HepG2 (cell line): Measurements from ENCODE around the gene FOXD3. TPM values are rescaled to one million over a fixed set of nuclear protein-coding genes. Genes with fewer than 3 reads are reported as not detected.

ENCODE experiments used
- ADNP ChIP-seq: sonication (generic); formaldehyde crosslinking; IDR thresholded peaks from 2 replicates; pipeline ENCODE4 v1.4.0; 2020; ENCODE audit warnings: missing genetic modification reagents
- ATF1 ChIP-seq: IDR thresholded peaks from 2 replicates; pipeline ENCODE4 v1.6.1; 2016; ENCODE audit warnings: mild to moderate bottlenecking, control low read depth
- CENPX ChIP-seq: sonication (generic); formaldehyde crosslinking; IDR thresholded peaks from 2 replicates; pipeline ENCODE4 v1.9.0; 2021; ENCODE audit warnings: mild to moderate bottlenecking, missing genetic modification reagents, moderate library complexity
- EZH2 ChIP-seq: conservative IDR thresholded peaks from 2 replicates; pipeline ENCODE4 v1.6.1; 2012; ENCODE audit warnings: mild to moderate bottlenecking, low read depth, low read length, moderate library complexity
- FOXK2 ChIP-seq: fragments of 450-650 bp; IDR thresholded peaks from 2 replicates; pipeline ENCODE4 v1.6.1; 2016
- GMEB1 ChIP-seq: sonication (generic); formaldehyde crosslinking; IDR thresholded peaks from 2 replicates; pipeline ENCODE4 v1.5.1; 2020; ENCODE audit warnings: missing genetic modification reagents, mild to moderate bottlenecking, borderline replicate concordance
- HNRNPH1 ChIP-seq: fragments of 200-400 bp; formaldehyde crosslinking; optimal IDR thresholded peaks from 2 replicates; pipeline ENCODE3; 2017; ENCODE audit warnings: mild to moderate bottlenecking, low read depth, low read length
- KAT7 ChIP-seq: IDR thresholded peaks from 2 replicates; pipeline ENCODE4 v1.6.1; 2018; ENCODE audit warnings: borderline replicate concordance, missing compliant biosample characterization
- MTA3 ChIP-seq: sonication (generic); formaldehyde crosslinking; IDR thresholded peaks from 2 replicates; pipeline ENCODE4 v1.4.0; 2020; ENCODE audit warnings: missing genetic modification reagents
- MXD3 ChIP-seq: IDR thresholded peaks from 2 replicates; pipeline ENCODE4 v1.6.1; 2016; ENCODE audit warnings: mild to moderate bottlenecking, missing biosample characterization, missing genetic modification reagents
- MZF1 ChIP-seq: sonication (generic); formaldehyde crosslinking; IDR thresholded peaks from 2 replicates; pipeline ENCODE4 v1.8.1; 2023; ENCODE audit warnings: mild to moderate bottlenecking, missing genetic modification reagents, borderline replicate concordance
- NR2C2 ChIP-seq: sonication (generic); formaldehyde crosslinking; IDR thresholded peaks from 2 replicates; pipeline ENCODE4 v1.4.0; 2020; ENCODE audit warnings: missing genetic modification reagents, mild to moderate bottlenecking, moderate library complexity, borderline replicate concordance
- PCBP2 ChIP-seq: fragments of 200-400 bp; formaldehyde crosslinking; optimal IDR thresholded peaks from 2 replicates; pipeline ENCODE3; 2018; ENCODE audit warnings: low read length, low read depth; ENCODE audit not compliant: poor library complexity, severe bottlenecking
- POGK ChIP-seq: sonication (generic); formaldehyde crosslinking; conservative IDR thresholded peaks from 2 replicates; pipeline ENCODE4 v1.8.0; 2022; ENCODE audit warnings: mild to moderate bottlenecking, moderate library complexity, missing genetic modification reagents
- PRDM15 ChIP-seq: sonication (generic); formaldehyde crosslinking; IDR thresholded peaks from 2 replicates; pipeline ENCODE4 v1.4.0; 2020; ENCODE audit warnings: missing genetic modification reagents
- SRSF4 ChIP-seq: fragments of 200-400 bp; formaldehyde crosslinking; IDR thresholded peaks from one replicate; pipeline ENCODE4 v1.6.1; 2018; ENCODE audit warnings: mild to moderate bottlenecking, low read depth, low read length, moderate library complexity; ENCODE audit not compliant: poor library complexity, severe bottlenecking
- polyA plus RNA-seq, 8 experiments: library from polyadenylated mRNA; depleted of rRNA in 3 of 8; stranded (reverse) in 7 of 8; unstranded in 1 of 8; fragments of >200 nt; fragmentation: Illumina TruSeq in 4 of 8; extraction: Trizol in 4 of 8; gene quantifications; 2 replicates each; pipeline versions ENCODE4 v1.2.1 to v1.2.3, GENCODE V29; 2011 to 2016; ENCODE audit warnings: low read depth in 4 of 8, missing spikeins in 1 of 8, mixed read lengths in 1 of 8; ENCODE audit not compliant: insufficient read depth in 1 of 8
- total RNA-seq, 5 experiments: library from RNA; depleted of rRNA; stranded (reverse); fragments of >200 nt; fragmentation: Illumina TruSeq; extraction: Trizol; gene quantifications; 2 replicates each; pipeline ENCODE4 v1.2.3, GENCODE V29; 2016; ENCODE audit warnings: low read depth in 1 of 5
- TF ChIP-seq, protein P1 (sequence below): sonication (generic); formaldehyde crosslinking; IDR thresholded peaks from 2 replicates; pipeline ENCODE4 v1.8.1; 2023; ENCODE audit warnings: mild to moderate bottlenecking, missing genetic modification reagents
- TF ChIP-seq, protein P2 (sequence below): sonication (generic); formaldehyde crosslinking; IDR thresholded peaks from 2 replicates; pipeline ENCODE4 v1.4.0; 2020; ENCODE audit warnings: missing genetic modification reagents

Gene FOXD3
- total and polyA plus RNA-seq, 2 of the 13 experiments (the other 11 are each of a cell fraction or from before 2014, with no cell fraction given) = not detected

- no peak; the same call in 1 of the 2 replicates for TF ChIP-seq PRDM15 (CRISPR knock-in tag)
- TF ChIP-seq MZF1 = no peak
- TF ChIP-seq, protein P1, sequence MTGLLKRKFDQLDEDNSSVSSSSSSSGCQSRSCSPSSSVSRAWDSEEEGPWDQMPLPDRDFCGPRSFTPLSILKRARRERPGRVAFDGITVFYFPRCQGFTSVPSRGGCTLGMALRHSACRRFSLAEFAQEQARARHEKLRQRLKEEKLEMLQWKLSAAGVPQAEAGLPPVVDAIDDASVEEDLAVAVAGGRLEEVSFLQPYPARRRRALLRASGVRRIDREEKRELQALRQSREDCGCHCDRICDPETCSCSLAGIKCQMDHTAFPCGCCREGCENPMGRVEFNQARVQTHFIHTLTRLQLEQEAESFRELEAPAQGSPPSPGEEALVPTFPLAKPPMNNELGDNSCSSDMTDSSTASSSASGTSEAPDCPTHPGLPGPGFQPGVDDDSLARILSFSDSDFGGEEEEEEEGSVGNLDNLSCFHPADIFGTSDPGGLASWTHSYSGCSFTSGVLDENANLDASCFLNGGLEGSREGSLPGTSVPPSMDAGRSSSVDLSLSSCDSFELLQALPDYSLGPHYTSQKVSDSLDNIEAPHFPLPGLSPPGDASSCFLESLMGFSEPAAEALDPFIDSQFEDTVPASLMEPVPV (CRISPR knock-in tag) = peak; percentile 65; the same call in 1 of the 2 replicates
- TF ChIP-seq HNRNPH1 = no peak
- peak; percentile 94 for TF ChIP-seq GMEB1
- TF ChIP-seq PCBP2 = no peak
- TF ChIP-seq, protein P2, sequence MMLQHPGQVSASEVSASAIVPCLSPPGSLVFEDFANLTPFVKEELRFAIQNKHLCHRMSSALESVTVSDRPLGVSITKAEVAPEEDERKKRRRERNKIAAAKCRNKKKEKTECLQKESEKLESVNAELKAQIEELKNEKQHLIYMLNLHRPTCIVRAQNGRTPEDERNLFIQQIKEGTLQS (CRISPR knock-in tag) = no peak
- no peak for TF ChIP-seq FOXK2
- TF ChIP-seq EZH2 = no peak
- TF ChIP-seq KAT7 = no peak
- TF ChIP-seq MXD3 (CRISPR knock-in tag) = peak; percentile 77; the same call in 1 of the 2 replicates
- no peak for TF ChIP-seq ADNP (CRISPR knock-in tag)
- TF ChIP-seq POGK = peak; percentile 92
- no peak for TF ChIP-seq SRSF4
- TF ChIP-seq MTA3 = no peak
- no peak for TF ChIP-seq CENPX
- TF ChIP-seq ATF1 (CRISPR knock-in tag) = no peak
- TF ChIP-seq NR2C2 (CRISPR knock-in tag) = no peak
Measured at GRCh38 chr1:63367215-63368103, 45.1 kb downstream of the FOXD3 start, which contains the start of gene ALG6 (continued).
